Activated T-cell treated with anti-CD3 and anti-CD28 coated beads for 24 hours (primary cell): Measurements from ENCODE around the gene KLK6.

Experiments used
- DNase-seq: peaks from one replicate; pipeline ENCODE4 v3.0.0-alpha.2; 2020; ENCODE audit warnings: low read depth

KLK6 gene

DNA sequence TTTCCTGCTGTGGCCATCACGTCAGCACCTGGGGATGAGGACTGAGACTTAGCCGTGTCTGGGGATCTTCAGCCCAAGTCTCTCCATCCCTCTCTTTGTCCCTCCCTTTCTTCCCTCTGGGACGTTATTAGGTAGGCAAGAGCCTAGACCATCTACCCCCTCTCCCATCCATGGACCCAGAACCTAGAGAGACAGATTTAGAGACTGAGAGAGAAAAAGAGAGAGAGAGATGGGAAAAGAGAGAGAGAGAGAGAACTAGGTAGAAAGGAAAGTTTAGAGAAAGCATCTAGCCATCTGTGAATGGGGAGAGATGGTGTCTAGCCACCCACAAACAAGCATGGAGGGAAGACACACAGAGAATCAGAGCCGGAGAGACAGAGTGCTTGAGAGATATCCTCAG lies 58.7 kb downstream of the KLK6 start:
- no peak for DNase-seq

- peak; percentile 19 for DNase-seq
These were observed 59.9 kb downstream of the KLK6 start for GRCh38 chr19:50909240-50910070.
